Activated naive CD4-positive, alpha-beta T cell treated with anti-CD3 and anti-CD28 coated beads, Interleukin-2, amount 10 ng/mL, durations not matched to agents 7 days and 5 days (primary cell): ENCODE measurements around the gene SPRED3.
"Not testable (repeated sequence)": the region's sequence is repeated elsewhere in the genome, so short reads cannot be mapped to it uniquely, and the experiment has no call there.

Experiments used
- CTCF ChIA-PET: fragments of 350-600 bp; sonication (Branson Sonifier 250); formaldehyde crosslinking; loops from one replicate; lab custom pipeline; 2021; ENCODE audit warnings: antibody characterized with exemption; lab: Charles Lee
- DNase-seq: peaks from one replicate; pipeline ENCODE4 v3.0.0-alpha.2; 2020
- H3K27ac Mint-ChIP-seq: one replicate; pipeline ENCODE4 v1.8.0; 2021; ENCODE audit warnings: mild to moderate bottlenecking, moderate library complexity, mixed read lengths
- H3K27me3 Mint-ChIP-seq: one replicate; pipeline ENCODE4 v1.8.0; 2021; ENCODE audit warnings: mild to moderate bottlenecking, mixed read lengths
- H3K36me3 Mint-ChIP-seq: one replicate; pipeline ENCODE4 v1.8.0; 2021; ENCODE audit warnings: mixed read lengths
- H3K4me1 Mint-ChIP-seq: one replicate; pipeline ENCODE4 v1.8.0; 2021; ENCODE audit warnings: mixed read lengths
- H3K4me3 Mint-ChIP-seq: one replicate; pipeline ENCODE4 v1.8.0; 2021; ENCODE audit warnings: mild to moderate bottlenecking, moderate library complexity, mixed read lengths
- H3K9me3 Mint-ChIP-seq: one replicate; pipeline ENCODE4 v1.8.0; 2021; ENCODE audit warnings: mixed read lengths

The SPRED3 gene

GRCh38 chr19:38388349-38389100 is at the start of gene SPRED3:
SPRED3 (plus strand) TSS chr19:38388697; CDS start chr19:38390303, 1,606 bp downstream.
- peaks cover 21% of the 10 kb centered on the region for H3K4me1 Mint-ChIP-seq
- CTCF ChIA-PET, result interaction anchor here (1.0 to 3.9 kb wide), 4 partner anchors 14 to 246 kb away, joined by 3 to 17 read pairs (median 4); partner anchors contain the start of gene FAM98C
- DNase-seq, result peak; percentile 41
- H3K27ac Mint-ChIP-seq, result peak within 1 kb of the TSS; percentile 35
- peak within 1 kb of the TSS; percentile 75 for H3K4me3 Mint-ChIP-seq
- peaks cover 15% of the 10 kb centered on the region for H3K36me3 Mint-ChIP-seq
- no peaks in the 10 kb centered on the region for H3K9me3 Mint-ChIP-seq
- H3K27me3 Mint-ChIP-seq, result peaks cover 87% of the 10 kb centered on the region

- not testable (repeated sequence) for H3K4me3 Mint-ChIP-seq, H3K9me3 Mint-ChIP-seq, H3K27me3 Mint-ChIP-seq, H3K27ac Mint-ChIP-seq, H3K36me3 Mint-ChIP-seq, DNase-seq
- CTCF ChIA-PET, result interaction anchor here (0.6 kb wide), 1 partner anchor 593 kb away, joined by 3 read pairs; no protein-coding TSS in a partner anchor
- peaks cover 11% of the 10 kb centered on the region for H3K4me1 Mint-ChIP-seq
Measured at GRCh38 chr19:38339011-38339410, 49.5 kb upstream of the SPRED3 start.

GRCh38 chr19:38340927-38341326 is 47.6 kb upstream of the SPRED3 start:
- H3K27me3 Mint-ChIP-seq, result no peaks in the 10 kb centered on the region

GRCh38 chr19:38346837-38347236 is 41.7 kb upstream of the SPRED3 start:
- Mint-ChIP-seq H3K4me3 (no peak overlapping the region), H3K36me3 (peaks cover 2% of the 10 kb centered on the region), H3K27me3 (peaks cover 11% of the 10 kb centered on the region), H3K9me3 (no peaks in the 10 kb centered on the region), H3K27ac (no peak overlapping the region), H3K4me1 (no peaks in the 10 kb centered on the region)
- CTCF ChIA-PET, result no interaction called here
- DNase-seq, result no peak

More at GRCh38 chr19:38340927-38341326, 47.6 kb upstream of the SPRED3 start:
- Mint-ChIP-seq H3K9me3 (no peaks in the 10 kb centered on the region), H3K27ac (no peak overlapping the region), H3K4me1 (peaks cover 11% of the 10 kb centered on the region), H3K36me3 (peaks cover 2% of the 10 kb centered on the region), H3K4me3 (no peak overlapping the region)
- DNase-seq, result no peak
- CTCF ChIA-PET, result no interaction called here

- no peaks in the 10 kb centered on the region for H3K36me3 Mint-ChIP-seq
- H3K4me3 Mint-ChIP-seq, result no peak overlapping the region
Measured at GRCh38 chr19:38350883-38351282, 37.6 kb upstream of the SPRED3 start.

GRCh38 chr19:38351865-38352395 is 36.6 kb upstream of the SPRED3 start:
- Mint-ChIP-seq H3K4me3 (no peak overlapping the region), H3K27ac (no peak overlapping the region), H3K36me3 (no peaks in the 10 kb centered on the region), H3K9me3 (no peaks in the 10 kb centered on the region), H3K27me3 (peaks cover 48% of the 10 kb centered on the region), H3K4me1 (no peaks in the 10 kb centered on the region)
- CTCF ChIA-PET, result no interaction called here
- no peak for DNase-seq

More at GRCh38 chr19:38350883-38351282, 37.6 kb upstream of the SPRED3 start:
- no peak for DNase-seq
- no peaks in the 10 kb centered on the region for H3K4me1 Mint-ChIP-seq
- CTCF ChIA-PET, result no interaction called here
- peaks cover 38% of the 10 kb centered on the region for H3K27me3 Mint-ChIP-seq
- H3K9me3 Mint-ChIP-seq, result no peaks in the 10 kb centered on the region
- no peak overlapping the region for H3K27ac Mint-ChIP-seq

GRCh38 chr19:38352611-38353010 is 35.9 kb upstream of the SPRED3 start:
- no peaks in the 10 kb centered on the region for H3K4me1 Mint-ChIP-seq
- H3K9me3 Mint-ChIP-seq, result no peaks in the 10 kb centered on the region
- H3K4me3 Mint-ChIP-seq, result no peak overlapping the region
- DNase-seq, result no peak
- no peaks in the 10 kb centered on the region for H3K36me3 Mint-ChIP-seq
- H3K27me3 Mint-ChIP-seq, result peaks cover 52% of the 10 kb centered on the region
- CTCF ChIA-PET, result no interaction called here
- no peak overlapping the region for H3K27ac Mint-ChIP-seq

GRCh38 chr19:38355728-38356725 is 32.5 kb upstream of the SPRED3 start:
- Mint-ChIP-seq H3K36me3 (no peaks in the 10 kb centered on the region), H3K27ac (no peak overlapping the region), H3K4me1 (peaks cover 5% of the 10 kb centered on the region), H3K27me3 (peaks cover 78% of the 10 kb centered on the region), H3K9me3 (no peaks in the 10 kb centered on the region), H3K4me3 (no peak overlapping the region)
- no peak for DNase-seq
- CTCF ChIA-PET, result interaction anchor here (0.5 kb wide), 1 partner anchor 114 kb away, joined by 3 read pairs; no protein-coding TSS in a partner anchor

- Mint-ChIP-seq H3K4me1 (peaks cover 21% of the 10 kb centered on the region), H3K27ac (no peak overlapping the region), H3K36me3 (no peaks in the 10 kb centered on the region), H3K9me3 (no peaks in the 10 kb centered on the region), H3K27me3 (peaks cover 81% of the 10 kb centered on the region), H3K4me3 (no peak overlapping the region)
- CTCF ChIA-PET, result interaction anchor here (0.9 kb wide), 1 partner anchor 16 kb away, joined by 3 read pairs; the partner anchor contains the start of gene PSMD8
- DNase-seq, result no peak
Measured at GRCh38 chr19:38358071-38358470, 30.4 kb upstream of the SPRED3 start.

GRCh38 chr19:38359242-38360021 is 29.1 kb upstream of the SPRED3 start:
- no peak for DNase-seq
- H3K9me3 Mint-ChIP-seq, result no peaks in the 10 kb centered on the region
- peaks cover 25% of the 10 kb centered on the region for H3K4me1 Mint-ChIP-seq
- no peaks in the 10 kb centered on the region for H3K36me3 Mint-ChIP-seq
- no peak overlapping the region for H3K27ac Mint-ChIP-seq
- CTCF ChIA-PET, result interaction anchor here (1.1 kb wide), 1 partner anchor 15 kb away, joined by 4 read pairs; the partner anchor contains the start of gene PSMD8
- H3K4me3 Mint-ChIP-seq, result peak overlapping the region; percentile 36
- H3K27me3 Mint-ChIP-seq, result peaks cover 77% of the 10 kb centered on the region

- no peak overlapping the region for H3K27ac Mint-ChIP-seq
- CTCF ChIA-PET, result interaction anchor here (0.7 to 1.5 kb wide), 2 partner anchors 10 to 42 kb away, joined by 3 read pairs; partner anchors contain the start of gene FAM98C
- H3K9me3 Mint-ChIP-seq, result no peaks in the 10 kb centered on the region
- peak overlapping the region; percentile 82 for H3K4me3 Mint-ChIP-seq
- DNase-seq, result no peak
- peaks cover 79% of the 10 kb centered on the region for H3K27me3 Mint-ChIP-seq
- no peaks in the 10 kb centered on the region for H3K36me3 Mint-ChIP-seq
- H3K4me1 Mint-ChIP-seq, result peaks cover 25% of the 10 kb centered on the region
Measured at GRCh38 chr19:38360351-38360750, 28.1 kb upstream of the SPRED3 start.

GRCh38 chr19:38360839-38361631 is 27.5 kb upstream of the SPRED3 start:
- no peaks in the 10 kb centered on the region for H3K9me3 Mint-ChIP-seq
- no peak for DNase-seq
- CTCF ChIA-PET, result interaction anchor here (0.7 to 1.5 kb wide), 3 partner anchors 10 to 42 kb away, joined by 3 read pairs; partner anchors contain the start of genes FAM98C and PSMD8
- no peak overlapping the region for H3K27ac Mint-ChIP-seq
- no peaks in the 10 kb centered on the region for H3K36me3 Mint-ChIP-seq
- peaks cover 83% of the 10 kb centered on the region for H3K27me3 Mint-ChIP-seq
- peaks cover 25% of the 10 kb centered on the region for H3K4me1 Mint-ChIP-seq
- peak overlapping the region; percentile 82 for H3K4me3 Mint-ChIP-seq
